Stomach (tissue), 9 donors: ENCODE results near the gene FOSL1. TPM values are rescaled to one million over a fixed set of nuclear protein-coding genes. Genes with fewer than 3 reads are reported as not detected.

Source experiments
- DNase-seq, 2 donors: peaks; one replicate each; pipeline versions ENCODE4 v3.0.0 to v3.0.0-alpha.2; 2013 to 2019
- H3K27ac ChIP-seq, 5 donors: fragments of 200-600 bp in 4 of 5; sonication (generic) in 4 of 5; one replicate each; pipeline ENCODE4 v1.5.1; 2013 to 2019; ENCODE audit warnings: mild to moderate bottlenecking in 1 of 5, moderate library complexity in 1 of 5
- H3K27me3 ChIP-seq, 3 donors: fragments of 200-600 bp; sonication (generic); one replicate each; pipeline ENCODE4 v1.5.1; 2017 to 2019; ENCODE audit warnings: mixed run types in 1 of 3
- H3K36me3 ChIP-seq, 4 donors: fragments of 200-600 bp; sonication (generic); 1 replicate in 3 of 4; 2 replicates in 1 of 4; pipeline ENCODE4 v1.5.1; 2016 to 2019
- H3K4me1 ChIP-seq, 4 donors: fragments of 200-600 bp; sonication (generic); one replicate each; pipeline ENCODE4 v1.5.1; 2016 to 2019
- H3K4me3 ChIP-seq, 4 donors: fragments of 200-600 bp; sonication (generic) in 3 of 4; one replicate each; pipeline ENCODE4 v1.5.1; 2016 to 2019; ENCODE audit warnings: mild to moderate bottlenecking in 1 of 4
- H3K9me3 ChIP-seq, 4 donors: fragments of 200-600 bp; sonication (generic); one replicate each; pipeline ENCODE4 v1.5.1; 2016 to 2019
- EP300 ChIP-seq: sonication (generic); formaldehyde crosslinking; IDR thresholded peaks from one replicate; pipeline ENCODE4 v1.6.1; 2017; ENCODE audit warnings: antibody characterized with exemption
- POLR2A ChIP-seq, 4 donors: fragments of 450-650 bp; IDR thresholded peaks; one replicate each; pipeline ENCODE4 v1.6.1; 2016; ENCODE audit warnings: antibody characterized with exemption in 4 of 4, control low read depth in 2 of 4, mild to moderate bottlenecking in 1 of 4, moderate library complexity in 1 of 4
- POLR2AphosphoS5 ChIP-seq, 3 donors: sonication (generic); formaldehyde crosslinking; IDR thresholded peaks; one replicate each; pipeline ENCODE4 v1.6.1; 2016; ENCODE audit warnings: antibody characterized with exemption in 3 of 3
- WGBS, 5 donors: extraction: QIAGEN DNeasy Blood & Tissue Kit in 3 of 5; methylation state at CpG; one replicate each; pipeline versions ENCODE4 v1.1.5 to v1.1.7; 2013 to 2018; 5-methylcytosine and 5-hydroxymethylcytosine counted together
- intact Hi-C: fragments of 100-400 bp; cut with DNase I; formaldehyde crosslinking; loops from one replicate; pipeline ENCODE4 v1.15.1; 2023; ENCODE audit warnings: low total_unique reads
- polyA plus RNA-seq, 3 donors: library from polyadenylated mRNA; stranded (reverse); fragments of 200-250 nt; gene quantifications; one replicate each; pipeline ENCODE4 v1.2.3, GENCODE V29; 2013
- total RNA-seq, 5 donors: library from RNA; depleted of rRNA; stranded (reverse); fragments of >200 nt; gene quantifications; one replicate each; pipeline versions ENCODE4 v1.1.0 to v1.2.3, GENCODE V29; 2014 to 2016
- TF ChIP-seq, protein P1 (sequence below), 7 experiments: fragments of 450-650 bp in 4 of 7; fragments of 200-600 bp in 3 of 7; sonication (generic) in 3 of 7; IDR thresholded peaks; one replicate each; pipeline ENCODE4 v1.5.1; 2016 to 2019; ENCODE audit warnings: antibody characterized with exemption in 7 of 7, control low read depth in 2 of 7, mild to moderate bottlenecking in 1 of 7
- donor health status: healthy with polysubstance abuse.
- donor health status: Bipolar disorder and iron deficiency.
- donor health status: healthy.

FOSL1 gene
- total and polyA plus RNA-seq, 8 donors, result 1.7 to 43.3 (median 10.6) TPM; not detected in 2

DNA sequence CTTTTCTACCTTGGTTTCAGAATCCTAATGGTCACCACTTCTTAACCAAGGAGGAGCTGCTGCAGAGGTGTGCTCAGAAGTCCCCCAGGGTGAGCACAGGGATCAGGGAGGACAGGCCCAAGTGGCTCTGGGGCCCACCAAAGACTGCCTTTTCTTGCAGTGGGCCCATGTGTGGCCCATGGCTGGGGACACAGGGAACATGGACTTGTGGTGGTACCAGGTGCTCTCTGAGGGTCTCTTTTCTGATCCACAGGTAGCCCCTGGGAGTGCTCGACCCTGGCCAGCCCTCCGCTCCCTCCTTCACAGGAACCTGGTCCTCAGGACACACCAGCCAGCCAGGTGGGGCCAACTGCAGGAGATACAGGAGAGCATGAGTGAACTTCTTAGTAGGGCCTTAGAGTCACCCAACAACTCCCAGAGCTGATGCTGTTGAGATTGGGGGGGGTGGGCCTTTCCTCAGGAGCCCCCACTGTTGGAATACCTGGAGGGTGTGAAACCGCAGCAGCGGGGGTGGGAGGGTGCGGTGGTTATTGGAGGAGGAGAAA is 37.9 kb downstream of the FOSL1 start:
- no peaks in the 10 kb centered on the region for H3K27me3 ChIP-seq
- no peaks in the 10 kb centered on the region for H3K9me3 ChIP-seq
- peaks cover 13 to 56% (median 40%) of the 10 kb centered on the region in 4 donors for H3K4me1 ChIP-seq
- WGBS, 5 donors, result 77 to 100% (median 83%) methylated on average over 4 to 5 of the region's 5 CpGs
- peaks cover 43 to 58% (median 56%) of the 10 kb centered on the region in 4 donors for H3K36me3 ChIP-seq
- TF ChIP-seq POLR2AphosphoS5 (IDR thresholded peaks at IDR 0.05), result no peak
- TF ChIP-seq, protein P1, sequence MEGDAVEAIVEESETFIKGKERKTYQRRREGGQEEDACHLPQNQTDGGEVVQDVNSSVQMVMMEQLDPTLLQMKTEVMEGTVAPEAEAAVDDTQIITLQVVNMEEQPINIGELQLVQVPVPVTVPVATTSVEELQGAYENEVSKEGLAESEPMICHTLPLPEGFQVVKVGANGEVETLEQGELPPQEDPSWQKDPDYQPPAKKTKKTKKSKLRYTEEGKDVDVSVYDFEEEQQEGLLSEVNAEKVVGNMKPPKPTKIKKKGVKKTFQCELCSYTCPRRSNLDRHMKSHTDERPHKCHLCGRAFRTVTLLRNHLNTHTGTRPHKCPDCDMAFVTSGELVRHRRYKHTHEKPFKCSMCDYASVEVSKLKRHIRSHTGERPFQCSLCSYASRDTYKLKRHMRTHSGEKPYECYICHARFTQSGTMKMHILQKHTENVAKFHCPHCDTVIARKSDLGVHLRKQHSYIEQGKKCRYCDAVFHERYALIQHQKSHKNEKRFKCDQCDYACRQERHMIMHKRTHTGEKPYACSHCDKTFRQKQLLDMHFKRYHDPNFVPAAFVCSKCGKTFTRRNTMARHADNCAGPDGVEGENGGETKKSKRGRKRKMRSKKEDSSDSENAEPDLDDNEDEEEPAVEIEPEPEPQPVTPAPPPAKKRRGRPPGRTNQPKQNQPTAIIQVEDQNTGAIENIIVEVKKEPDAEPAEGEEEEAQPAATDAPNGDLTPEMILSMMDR (IDR thresholded peaks at IDR 0.05), result no peak
- no peak for TF ChIP-seq POLR2A (IDR thresholded peaks at IDR 0.05)
- TF ChIP-seq EP300, result no peak
- H3K4me3 ChIP-seq, result peak overlapping the region in 2 of 4 donors; percentile 94 to 99
- H3K27ac ChIP-seq, result peak overlapping the region in 3 of 5 donors; percentile 13 to 98 (median 97)
- DNase-seq, result no peak
- intact Hi-C loops, result no loop called here

GRCh38 chr11:65861533-65862183 is 38.5 kb downstream of the FOSL1 start:
- Histone ChIP-seq H3K27me3 (no peaks in the 10 kb centered on the region), H3K27ac (peak overlapping the region in 4 of 5 donors; percentile 92 to 98 (median 97)), H3K4me1 (peaks cover 13 to 53% (median 42%) of the 10 kb centered on the region in 4 donors), H3K4me3 (peak overlapping the region; percentile 94 to 99 (median 99)), H3K9me3 (no peaks in the 10 kb centered on the region), H3K36me3 (peaks cover 43 to 52% (median 50%) of the 10 kb centered on the region in 4 donors)
- WGBS, 5 donors, result 80 to 87% (median 84%) methylated on average over 5 to 13 of the region's 13 CpGs
- TF ChIP-seq, protein P1 (IDR thresholded peaks at IDR 0.05), result no peak
- TF ChIP-seq EP300, result no peak
- no peak for TF ChIP-seq POLR2A (IDR thresholded peaks at IDR 0.05)
- TF ChIP-seq POLR2AphosphoS5 (IDR thresholded peaks at IDR 0.05), result no peak
- peak in 1 of 2 donors; percentile 28 for DNase-seq
- intact Hi-C loops, result no loop called here

GRCh38 chr11:65861165-65861505 is 39.1 kb downstream of the FOSL1 start:
- DNase-seq, result no peak
- no peaks in the 10 kb centered on the region for H3K9me3 ChIP-seq
- intact Hi-C loops, result no loop called here
- H3K4me1 ChIP-seq, result peaks cover 18 to 58% (median 47%) of the 10 kb centered on the region in 4 donors
- peaks cover 44 to 51% (median 47%) of the 10 kb centered on the region in 4 donors for H3K36me3 ChIP-seq
- WGBS, 5 donors, result 6 to 12% (median 10%) methylated on average over 13 to 14 of the region's 14 CpGs
- TF ChIP-seq, protein P1 (IDR thresholded peaks at IDR 0.05), result no peak
- TF ChIP-seq POLR2A (IDR thresholded peaks at IDR 0.05) (no peak), POLR2AphosphoS5 (IDR thresholded peaks at IDR 0.05) (no peak), EP300 (no peak)
- no peaks in the 10 kb centered on the region for H3K27me3 ChIP-seq
- H3K4me3 ChIP-seq, result peak overlapping the region; percentile 94 to 99 (median 99)
- H3K27ac ChIP-seq, result peak overlapping the region; percentile 92 to 98 (median 97)

- H3K36me3 ChIP-seq, result peaks cover 44 to 51% (median 47%) of the 10 kb centered on the region in 4 donors
- intact Hi-C loops, result no loop called here
- peak within 1 kb of the TSS; percentile 92 to 98 (median 97) for H3K27ac ChIP-seq
- DNase-seq, result peak; percentile 98 to 99
- peaks cover 25 to 64% (median 53%) of the 10 kb centered on the region in 4 donors for H3K4me1 ChIP-seq
- H3K27me3 ChIP-seq, result no peaks in the 10 kb centered on the region
- TF ChIP-seq POLR2A (IDR thresholded peaks at IDR 0.05) (peak in 1 of 4 donors; percentile 35), EP300 (no peak), POLR2AphosphoS5 (IDR thresholded peaks at IDR 0.05) (peak; percentile 74 to 96 (median 80))
- TF ChIP-seq, protein P1 (IDR thresholded peaks at IDR 0.05), result peak in 5 of 7 experiments; percentile 66 to 93 (median 79)
- no peaks in the 10 kb centered on the region for H3K9me3 ChIP-seq
- H3K4me3 ChIP-seq, result peak within 1 kb of the TSS; percentile 94 to 99 (median 99)
- 0 to 1% (median 0%) methylated on average over 66 to 78 of the region's 78 CpGs for WGBS, 5 donors
These were observed 39.7 kb downstream of the FOSL1 start, which contains the start of gene MUS81 for GRCh38 chr11:65860278-65861164. Gene MUS81 (plus strand): TSS chr11:65860433. CDS start chr11:65860754, 321 bp downstream.
